ENCODE results near the gene KCNK1. TPM values are rescaled to one million over a fixed set of nuclear protein-coding genes. Genes with fewer than 3 reads are reported as not detected.

KCNK1 gene
- total RNA-seq, 4 donors from 2014 or later: 0.88 to 1.7 (median 0.98) TPM; not detected in 1

- TF ChIP-seq CTCF (IDR thresholded peaks at IDR 0.05; ENCODE audit: low read depth): no peak
Observed at GRCh38 chr1:233710031-233710430, 96.1 kb downstream of the KCNK1 start.

GRCh38 chr1:233710507-233710906 is 96.6 kb downstream of the KCNK1 start:
- TF ChIP-seq CTCF (IDR thresholded peaks at IDR 0.05; ENCODE audit: low read depth): no peak

- TF ChIP-seq CTCF (IDR thresholded peaks at IDR 0.05; ENCODE audit: low read depth): no peak
Observed at GRCh38 chr1:233714631-233715217, 100.8 kb downstream of the KCNK1 start.

GRCh38 chr1:233718057-233718456 is 104.2 kb downstream of the KCNK1 start:
- no peak for TF ChIP-seq CTCF (IDR thresholded peaks at IDR 0.05; ENCODE audit: low read depth)

- TF ChIP-seq CTCF (IDR thresholded peaks at IDR 0.05; ENCODE audit: low read depth): no peak
Observed at GRCh38 chr1:233719655-233720341, 105.9 kb downstream of the KCNK1 start.

- TF ChIP-seq CTCF (IDR thresholded peaks at IDR 0.05; ENCODE audit: low read depth): no peak
Observed at GRCh38 chr1:233721004-233721595, 107.2 kb downstream of the KCNK1 start.

Small RNAs within 50 kb of the gene (small RNA-seq; reads per million reads assigned to genes)
- gene MIR4427: not detected

All from subcutaneous adipose tissue (tissue), 4 donors.